Activated CD4-positive, alpha-beta T cell treated with anti-CD3 and anti-CD28 coated beads for 36 hours (primary cell): ENCODE measurements around the gene NPL. TPM values are rescaled to one million over a fixed set of nuclear protein-coding genes. Genes with fewer than 3 reads are reported as not detected.

Experiments used
- ATAC-seq: fragments of 200-7000 bp; cut with Tn5 transposase; one replicate; pipeline ENCODE4 v1.10.0; 2021; ENCODE audit warnings: mild to moderate bottlenecking, moderate library complexity
- CTCF ChIA-PET: fragments of 350-600 bp; sonication (Branson Sonifier 250); formaldehyde crosslinking; loops from one replicate; lab custom pipeline; 2021; ENCODE audit warnings: antibody characterized with exemption; lab: Charles Lee
- POLR2A ChIA-PET: fragments of 350-600 bp; sonication (Branson Sonifier 250); formaldehyde crosslinking; loops from one replicate; lab custom pipeline; 2021; ENCODE audit warnings: antibody characterized with exemption, inconsistent platforms; lab: Charles Lee
- DNase-seq: peaks from one replicate; pipeline ENCODE4 v3.0.0-alpha.2; 2020
- H3K27ac Mint-ChIP-seq: one replicate; pipeline ENCODE4 v1.8.0; 2021; ENCODE audit warnings: mixed read lengths
- H3K27me3 Mint-ChIP-seq: one replicate; pipeline ENCODE4 v1.8.0; 2021; ENCODE audit warnings: mixed read lengths
- H3K36me3 Mint-ChIP-seq: one replicate; pipeline ENCODE4 v1.8.0; 2021; ENCODE audit warnings: low read depth, mixed read lengths
- H3K4me1 Mint-ChIP-seq: one replicate; pipeline ENCODE4 v1.8.0; 2021; ENCODE audit warnings: mixed read lengths
- H3K4me3 Mint-ChIP-seq: one replicate; pipeline ENCODE4 v1.8.0; 2021; ENCODE audit warnings: mild to moderate bottlenecking, moderate library complexity, mixed read lengths
- H3K9me3 Mint-ChIP-seq: one replicate; pipeline ENCODE4 v1.8.0; 2021; ENCODE audit warnings: low read depth, mixed read lengths
- intact Hi-C, 2 experiments: fragments of 100-400 bp; cut with DNase I in 1 of 2; cut with micrococcal nuclease in 1 of 2; formaldehyde crosslinking; loops; one replicate each; pipeline versions ENCODE4 v1.14.2 to v1.15.1; 2022 to 2024; cut with DNase I, micrococcal nuclease
- total RNA-seq, 2 experiments: library from RNA; stranded (reverse); gene quantifications; one replicate each; pipeline ENCODE4 v1.2.3, GENCODE V29; 2021

NPL gene
- total RNA-seq, 2 experiments from 2014 or later: 4.0 to 5.6 TPM

DNA sequence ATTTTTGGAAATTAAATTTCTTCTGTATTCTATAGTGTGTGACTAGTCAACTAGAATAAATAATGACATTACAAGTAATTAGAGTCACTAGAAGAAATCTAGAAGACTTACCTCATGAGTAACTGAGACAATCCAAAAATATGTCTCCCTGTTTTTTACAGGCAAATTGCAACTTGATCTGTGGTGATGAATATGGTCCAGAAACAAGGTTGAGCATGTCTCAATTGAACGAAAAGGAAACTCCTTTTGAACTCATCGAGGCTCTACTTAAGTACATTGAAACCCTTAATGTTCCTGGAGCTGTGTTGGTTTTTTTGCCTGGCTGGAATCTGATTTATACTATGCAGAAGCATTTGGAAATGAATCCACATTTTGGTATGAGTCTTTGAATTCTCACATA is 86.3 kb downstream of the NPL start:
- Mint-ChIP-seq H3K9me3 (no peaks in the 10 kb centered on the region), H3K36me3 (peaks cover 87% of the 10 kb centered on the region), H3K27ac (peak overlapping the region; percentile 56), H3K4me1 (peaks cover 40% of the 10 kb centered on the region), H3K27me3 (no peaks in the 10 kb centered on the region), H3K4me3 (no peak overlapping the region)
- ATAC-seq (no peak), DNase-seq (no peak)
- ChIA-PET POLR2A (no interaction called here), CTCF (interaction anchor here (1.4 to 1.6 kb wide), 2 partner anchors 8 to 13 kb away, joined by 4 read pairs; no protein-coding TSS in a partner anchor)
- intact Hi-C loops: loop anchor here (5.0 to 10.0 kb wide), 2 partner anchors 34 to 669 kb away; no protein-coding TSS in a partner anchor

DNA sequence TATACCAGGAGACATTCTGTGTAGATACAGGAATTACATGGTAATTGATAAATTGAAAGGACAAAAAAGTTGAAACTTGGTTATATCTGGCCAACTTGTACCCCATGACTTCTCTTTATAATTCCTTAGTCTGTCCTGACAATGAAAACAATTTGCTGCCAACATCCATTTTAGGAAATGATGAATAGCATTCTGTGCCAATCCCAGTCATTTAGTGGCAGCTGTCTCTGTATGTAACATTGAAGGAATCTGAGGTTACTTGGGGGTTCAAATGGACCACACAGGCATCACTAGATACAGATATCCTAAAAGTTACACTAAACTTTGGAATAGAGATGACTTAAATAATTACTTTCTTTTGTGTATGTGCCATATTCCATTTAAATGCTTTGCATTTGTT is 87.8 kb downstream of the NPL start:
- peaks cover 39% of the 10 kb centered on the region for H3K4me1 Mint-ChIP-seq
- H3K27me3 Mint-ChIP-seq: no peaks in the 10 kb centered on the region
- H3K27ac Mint-ChIP-seq: peak overlapping the region; percentile 73
- DNase-seq: no peak
- intact Hi-C loops: loop anchor here (5.0 to 10.0 kb wide), 2 partner anchors 35 to 667 kb away; no protein-coding TSS in a partner anchor
- ATAC-seq: no peak
- H3K4me3 Mint-ChIP-seq: no peak overlapping the region
- ChIA-PET CTCF (interaction anchor here (1.4 to 1.6 kb wide), 2 partner anchors 9 to 11 kb away, joined by 4 read pairs; no protein-coding TSS in a partner anchor), POLR2A (no interaction called here)
- no peaks in the 10 kb centered on the region for H3K9me3 Mint-ChIP-seq
- H3K36me3 Mint-ChIP-seq: peaks cover 90% of the 10 kb centered on the region

DNA sequence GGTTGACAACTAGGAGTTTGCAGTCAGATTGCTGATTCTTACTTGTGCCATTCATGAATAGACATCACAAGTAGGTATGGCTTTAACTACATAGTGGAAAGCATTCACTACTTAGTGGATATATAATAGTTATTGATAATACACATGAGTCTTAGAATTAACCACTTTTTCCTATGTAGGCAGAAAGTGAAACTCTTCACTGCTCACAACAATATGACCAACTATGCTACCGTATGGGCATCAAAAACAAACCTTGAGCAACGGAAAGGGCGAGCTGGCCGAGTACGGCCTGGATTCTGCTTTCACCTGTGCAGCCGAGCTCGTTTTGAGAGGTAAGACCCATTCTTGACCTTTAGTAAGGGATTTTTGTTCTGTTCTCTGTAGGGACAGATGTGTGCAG is 88.3 kb downstream of the NPL start:
- POLR2A ChIA-PET: no interaction called here

More for the DNA sequence above, 88.3 kb downstream of the NPL start:
- Mint-ChIP-seq H3K9me3 (no peaks in the 10 kb centered on the region), H3K4me1 (peaks cover 38% of the 10 kb centered on the region), H3K27ac (peak overlapping the region; percentile 78), H3K36me3 (peaks cover 94% of the 10 kb centered on the region), H3K4me3 (no peak overlapping the region), H3K27me3 (no peaks in the 10 kb centered on the region)
- intact Hi-C loops: loop anchor here (5.0 to 10.0 kb wide), 2 partner anchors 36 to 667 kb away; no protein-coding TSS in a partner anchor
- peak; percentile 61 for DNase-seq
- ATAC-seq: peak; percentile 75
- CTCF ChIA-PET: no interaction called here

Other genes with a start within 250 kb of the NPL start
- gene RNASEL, start 200.5 kb upstream of the NPL start, total RNA-seq: 1 to 10 TPM; 3.7 to 4.0 TPM
- gene RGS16, start 185.4 kb upstream of the NPL start, total RNA-seq: 10 to 100 TPM; 27.2 to 30.6 TPM
- gene RGS8, start 105.2 kb upstream of the NPL start, total RNA-seq: not detected
- 100 to 1,000 TPM; 244 to 255 TPM for gene DHX9, start 49.6 kb downstream of the NPL start, total RNA-seq
- not detected for gene SHCBP1L, start 163.4 kb downstream of the NPL start, total RNA-seq
- gene LAMC1, start 233.6 kb downstream of the NPL start, total RNA-seq: under 1 TPM; 0.25 to 0.46 TPM